Measurements from ENCODE around the gene SYS1.
A peak's percentile ranks its signal among the peaks of the same experiment; 100 is the strongest.

SYS1 gene

DNA sequence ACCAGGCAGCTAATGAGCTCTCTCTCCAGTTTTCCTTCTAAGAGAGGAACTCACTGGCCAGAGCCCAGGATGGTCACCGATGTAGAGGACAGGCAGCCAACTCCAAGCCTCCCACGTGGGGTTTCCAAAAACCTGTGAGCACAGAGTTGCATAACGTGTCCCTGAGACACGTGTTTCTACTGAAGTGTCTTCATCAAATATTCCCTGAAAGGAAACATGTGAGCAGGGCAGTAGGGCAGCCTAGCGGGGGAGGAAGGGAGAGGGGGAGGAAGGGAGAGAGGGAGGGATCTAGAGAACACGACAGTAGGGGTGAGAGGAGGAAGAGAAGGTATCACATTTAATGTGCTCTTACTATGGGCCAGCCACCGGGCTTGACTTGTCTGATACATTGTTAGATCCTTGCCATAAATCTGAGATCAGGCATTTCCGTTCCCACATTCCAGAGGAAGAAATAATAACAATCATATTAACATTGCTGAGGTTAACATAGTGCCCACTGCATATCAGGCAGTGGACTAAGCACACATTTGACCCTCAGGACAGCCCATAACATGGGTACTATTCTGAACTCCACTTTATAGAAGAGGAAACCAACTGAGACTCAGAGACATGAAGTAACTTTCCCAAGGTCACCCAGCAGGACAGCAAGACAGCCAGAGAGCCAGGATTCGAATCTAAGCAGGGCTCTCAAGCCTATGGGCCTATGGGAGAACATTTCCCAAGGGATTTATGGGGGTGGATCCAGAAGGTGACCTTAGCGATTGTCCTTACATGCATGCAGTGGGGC, 4.5 kb upstream of the SYS1 start:
- peak; percentile 76 for DNase-seq

DNA sequence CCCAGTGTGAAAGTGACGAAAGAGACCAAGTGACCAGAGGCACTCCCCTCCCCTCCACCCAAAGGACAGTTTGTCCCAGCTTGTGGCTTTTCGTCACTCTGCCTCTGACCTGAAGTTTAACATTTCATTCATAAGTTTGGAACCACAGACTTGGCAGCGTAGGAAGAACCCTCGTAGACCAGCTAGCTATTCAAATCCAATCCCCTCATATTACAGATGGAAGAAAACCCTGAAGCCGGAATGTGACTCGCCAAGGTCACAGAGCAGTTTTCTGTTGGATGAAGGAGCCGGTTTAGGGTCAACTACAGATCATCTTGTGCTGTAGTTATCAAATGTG, 3.9 kb upstream of the SYS1 start:
- peak; percentile 33 for DNase-seq

GRCh38 chr20:45359406-45360148, 3.4 kb upstream of the SYS1 start:
- peak; percentile 92 for DNase-seq

GRCh38 chr20:45361793-45362192, 1.2 kb upstream of the SYS1 start:
- DNase-seq: no peak

DNA sequence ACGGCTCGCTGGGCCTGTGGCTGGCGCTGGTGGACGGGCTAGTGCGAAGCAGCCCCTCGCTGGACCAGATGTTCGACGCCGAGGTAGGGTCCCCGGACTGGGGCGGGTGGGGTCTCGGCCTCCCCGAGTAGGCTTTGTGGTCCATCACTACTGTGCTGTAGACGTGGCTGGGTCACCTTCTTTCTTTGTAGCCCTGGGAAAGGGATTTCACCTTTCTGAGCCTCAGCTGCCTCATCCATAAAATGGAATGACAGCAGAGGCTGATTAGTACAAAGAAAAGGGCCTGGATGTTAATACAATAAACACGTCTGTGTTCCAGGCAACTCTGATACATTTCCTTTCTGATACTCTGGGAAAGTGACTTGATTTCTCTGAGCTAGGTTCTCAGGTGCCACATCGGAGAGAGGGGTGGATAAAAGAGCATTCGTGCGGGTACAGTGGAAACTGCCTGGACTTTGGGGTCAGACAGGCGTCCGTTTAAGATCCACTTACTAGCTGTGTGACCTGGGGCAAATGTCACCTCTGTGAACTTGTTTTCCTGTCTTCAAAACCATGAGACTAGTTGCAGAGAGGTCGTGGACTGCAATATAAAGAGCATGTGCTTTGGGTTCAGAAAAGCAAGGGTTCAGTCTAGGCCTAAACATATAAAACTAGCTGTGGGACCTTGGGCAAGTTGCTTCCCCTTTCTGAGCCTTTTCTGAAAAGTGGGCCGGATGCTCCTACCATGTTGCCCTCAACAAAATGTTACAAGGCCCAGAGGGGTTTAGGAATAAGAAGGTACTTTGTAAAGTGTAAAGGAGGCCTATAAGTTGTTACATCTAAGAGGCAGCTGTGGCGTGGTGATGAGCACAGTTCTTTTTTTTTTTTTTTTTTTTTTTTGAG, 896 bp downstream of the SYS1 start:
- DNase-seq: no peak

DNA sequence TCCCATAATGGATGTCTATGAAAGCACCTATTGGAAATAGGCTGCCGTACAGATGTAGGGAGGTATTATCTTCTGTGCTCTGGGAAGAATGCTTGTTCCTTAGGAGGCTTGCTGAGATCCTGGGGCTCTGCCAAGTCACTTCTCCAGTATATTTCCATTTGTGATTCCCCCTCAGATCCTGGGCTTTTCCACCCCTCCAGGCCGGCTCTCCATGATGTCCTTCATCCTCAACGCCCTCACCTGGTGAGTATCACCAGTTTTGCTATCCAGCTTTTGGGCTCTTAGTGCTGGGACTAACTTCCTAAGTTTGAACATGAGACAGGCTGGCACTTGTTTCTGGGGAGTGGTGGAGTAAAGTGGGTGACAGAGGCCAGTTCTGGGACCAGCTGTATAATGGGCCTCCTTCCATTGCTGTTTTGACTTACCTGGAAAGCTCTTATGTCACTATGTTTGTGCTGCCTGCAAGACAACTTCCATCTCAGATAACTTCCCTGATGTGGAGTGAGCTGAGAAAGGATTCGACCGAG, 2.6 kb downstream of the SYS1 start:
- DNase-seq: no peak

DNA sequence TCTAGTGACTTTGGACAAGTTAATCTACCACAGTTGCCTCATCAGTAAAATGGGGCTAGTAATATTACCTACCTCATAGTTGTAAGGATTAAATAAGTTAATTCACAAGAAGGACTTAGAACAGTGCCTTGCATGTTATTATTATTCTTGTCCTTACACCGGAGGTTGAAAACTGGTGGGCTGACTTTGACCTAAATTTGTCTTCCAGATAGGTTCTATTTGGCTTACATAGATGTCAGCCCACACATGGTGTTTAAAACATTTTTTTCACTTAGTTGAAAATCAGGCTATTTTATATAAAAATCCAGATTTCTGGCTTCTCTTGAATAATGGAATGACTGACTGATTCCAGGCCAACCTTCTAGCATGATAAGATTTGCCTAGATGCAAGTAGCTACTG, 3.2 kb downstream of the SYS1 start:
- DNase-seq: no peak

GRCh38 chr20:45366631-45367030, 3.7 kb downstream of the SYS1 start:
- DNase-seq: no peak

GRCh38 chr20:45367126-45367525, 4.2 kb downstream of the SYS1 start:
- DNase-seq: no peak

DNA sequence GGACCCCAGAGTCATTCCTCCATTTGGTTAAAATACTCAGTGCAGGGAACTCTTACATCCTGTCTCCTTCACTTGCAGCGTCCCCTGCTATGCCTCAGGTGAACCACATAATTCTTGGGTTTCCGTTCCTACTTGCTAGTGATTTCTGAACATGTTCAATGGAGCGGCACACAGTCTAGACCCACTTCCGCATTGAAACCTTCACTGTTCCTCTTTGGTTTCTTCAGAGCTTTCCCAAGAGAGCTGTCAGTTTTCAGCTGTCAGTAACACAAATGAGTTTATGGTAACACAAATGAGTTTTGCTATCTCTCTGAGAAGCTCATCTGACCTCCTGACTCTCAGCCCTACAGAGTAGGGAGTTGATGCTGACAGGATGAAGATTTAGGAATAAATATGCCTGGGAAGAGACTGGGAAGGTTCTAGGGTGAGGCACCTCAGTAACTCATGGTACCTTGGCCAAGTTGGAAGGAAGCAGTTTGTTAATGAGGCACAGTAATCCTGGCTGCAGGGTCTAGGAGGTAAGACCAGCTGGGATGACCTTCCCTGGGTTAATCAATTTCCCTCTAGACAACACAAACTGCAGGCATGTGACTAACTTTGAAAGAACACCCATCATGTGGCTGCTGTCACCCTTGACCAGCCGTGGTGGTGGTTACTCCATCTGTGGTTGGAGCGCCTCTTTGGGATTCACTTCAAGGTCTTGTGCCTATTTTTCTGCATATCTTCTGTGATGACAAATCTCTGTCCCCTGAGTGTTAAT, 5.4 kb downstream of the SYS1 start:
- DNase-seq: no peak

DNA sequence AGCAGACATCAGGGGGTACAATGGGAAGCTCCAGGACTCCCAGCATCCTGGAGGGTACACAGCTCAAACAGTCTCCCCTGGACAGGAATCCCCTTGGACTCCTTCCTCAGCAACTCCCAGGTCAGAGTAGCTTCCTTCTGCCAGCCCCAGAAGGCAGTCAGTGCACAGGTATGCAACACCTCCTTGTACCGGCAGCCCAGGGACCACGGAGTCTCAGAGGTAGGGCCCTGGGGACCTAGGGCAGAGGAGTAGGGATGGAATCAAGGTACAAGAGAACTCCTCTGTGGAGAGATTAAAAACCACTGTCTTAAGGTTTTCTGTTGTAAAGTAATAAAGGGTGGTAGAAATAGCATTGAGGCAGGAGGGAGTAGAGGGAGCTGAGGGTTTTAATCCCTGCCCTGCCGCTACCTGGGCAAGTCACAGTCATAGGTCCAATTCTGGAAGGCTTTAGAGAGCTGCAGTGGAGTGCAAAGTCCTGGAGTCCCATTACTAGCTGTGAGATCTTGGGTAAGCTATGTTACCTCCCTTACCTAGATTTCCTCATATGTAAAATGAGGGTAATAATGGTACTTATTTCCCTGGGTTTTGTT, 7.7 kb downstream of the SYS1 start:
- DNase-seq: no peak

DNA sequence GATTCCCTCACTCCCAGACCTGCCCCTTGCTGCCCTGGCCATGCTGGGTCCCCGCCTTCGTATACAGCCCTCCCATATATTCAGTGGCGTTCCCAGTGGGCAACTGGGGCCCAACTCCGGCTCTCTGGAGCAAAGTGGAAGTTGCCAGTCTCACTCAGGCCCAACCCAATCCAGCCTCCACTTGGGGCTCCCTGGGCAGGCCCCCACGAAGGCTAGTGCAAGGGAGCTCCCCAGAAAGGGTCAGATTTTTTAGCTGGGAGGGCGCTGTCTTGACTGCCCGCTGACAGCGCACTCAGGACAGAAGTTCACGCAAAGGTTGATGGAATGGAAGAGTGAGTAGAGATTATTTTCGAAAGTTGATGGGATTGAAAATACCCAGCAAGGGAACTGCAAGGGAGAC, 9.3 kb downstream of the SYS1 start:
- no peak for DNase-seq

DNA sequence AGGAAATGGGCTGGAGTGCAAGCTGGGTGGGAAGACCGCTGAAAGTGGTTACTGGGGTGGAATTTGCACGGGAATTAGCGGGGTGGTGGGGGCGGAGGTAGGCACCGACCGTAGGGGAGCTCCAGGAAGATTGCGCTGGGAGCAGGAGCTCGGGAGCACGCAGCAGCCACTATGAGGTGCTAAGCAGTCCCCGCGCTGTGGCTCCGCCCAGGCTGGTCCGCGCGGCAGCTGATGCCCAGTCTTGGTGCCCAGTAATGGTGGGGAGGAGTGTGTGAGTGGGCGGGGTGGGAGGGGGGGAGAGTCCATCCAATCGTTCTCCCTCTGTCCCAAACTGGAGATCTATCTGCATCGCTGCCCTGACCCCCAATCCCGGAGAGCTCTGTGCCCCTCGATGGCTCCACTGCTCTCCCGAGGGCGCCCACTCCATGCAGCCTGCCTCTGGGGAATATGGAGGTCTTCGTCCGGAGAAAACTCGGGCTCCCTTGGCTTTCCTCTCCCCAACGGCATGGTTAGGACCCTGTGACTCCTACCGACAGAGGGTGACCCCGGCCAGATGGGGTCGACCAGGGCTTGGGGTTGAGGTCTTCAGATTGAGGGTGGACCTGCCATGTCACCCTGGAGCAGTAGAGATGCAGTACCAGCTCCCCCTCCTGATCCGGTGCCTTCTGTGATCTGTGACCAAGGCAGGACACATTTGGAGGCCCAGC, 9.8 kb downstream of the SYS1 start:
- no peak for DNase-seq

DNA sequence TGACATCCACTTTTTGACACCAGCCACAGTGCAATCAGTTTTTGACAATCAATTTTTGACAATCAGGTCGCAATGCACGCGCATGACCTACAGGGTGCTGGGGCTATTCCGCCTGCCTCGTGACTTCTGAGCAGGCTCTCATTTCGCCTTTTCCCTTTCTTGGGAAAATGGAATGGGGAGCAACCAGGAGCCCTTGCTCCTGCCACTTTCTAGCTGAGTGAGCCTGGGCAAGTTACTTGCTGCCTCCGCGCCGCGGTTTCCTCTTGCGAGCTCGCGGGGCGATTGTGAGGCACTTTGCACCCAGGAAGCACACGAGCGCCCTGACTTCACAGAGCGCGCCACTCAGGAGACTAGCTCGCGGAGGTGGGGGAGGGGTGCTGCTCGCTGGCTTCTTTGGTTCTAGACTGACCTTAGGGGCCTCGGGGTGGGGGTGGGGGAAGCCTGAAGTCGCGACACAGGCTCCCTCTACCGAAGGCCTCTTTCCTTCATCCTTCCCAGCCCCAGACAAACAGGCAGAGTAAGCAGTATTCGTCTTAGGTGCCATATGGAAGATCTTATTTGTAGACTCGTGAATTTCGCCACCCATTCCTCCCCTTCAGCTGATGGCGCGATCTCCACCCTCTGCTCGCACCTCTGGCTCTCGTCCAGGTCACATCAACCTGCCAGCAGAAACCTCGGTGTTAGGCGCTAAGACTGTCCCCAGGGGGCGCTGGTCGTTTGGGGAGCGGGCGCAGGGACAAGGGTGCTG, 10.6 kb downstream of the SYS1 start:
- DNase-seq: peak; percentile 60

DNA sequence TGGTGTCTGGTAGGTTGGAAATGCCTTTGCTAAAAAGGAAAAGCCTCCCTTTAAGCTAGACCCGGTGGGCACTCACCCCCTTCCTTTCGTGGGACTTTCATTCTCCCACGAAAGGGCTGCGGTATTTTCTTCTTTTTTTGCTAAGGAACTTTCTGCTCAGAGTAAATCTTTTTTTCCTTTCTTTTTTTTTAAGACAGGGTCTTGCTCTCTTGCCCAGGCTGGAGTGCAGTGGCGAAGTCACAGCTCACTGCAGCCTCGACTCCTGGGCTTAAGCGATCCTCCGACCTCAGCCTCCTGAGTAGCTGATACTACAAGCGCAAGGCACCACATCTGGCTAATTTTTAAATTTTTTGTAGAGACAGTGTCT, 11.1 kb downstream of the SYS1 start:
- no peak for DNase-seq

DNA sequence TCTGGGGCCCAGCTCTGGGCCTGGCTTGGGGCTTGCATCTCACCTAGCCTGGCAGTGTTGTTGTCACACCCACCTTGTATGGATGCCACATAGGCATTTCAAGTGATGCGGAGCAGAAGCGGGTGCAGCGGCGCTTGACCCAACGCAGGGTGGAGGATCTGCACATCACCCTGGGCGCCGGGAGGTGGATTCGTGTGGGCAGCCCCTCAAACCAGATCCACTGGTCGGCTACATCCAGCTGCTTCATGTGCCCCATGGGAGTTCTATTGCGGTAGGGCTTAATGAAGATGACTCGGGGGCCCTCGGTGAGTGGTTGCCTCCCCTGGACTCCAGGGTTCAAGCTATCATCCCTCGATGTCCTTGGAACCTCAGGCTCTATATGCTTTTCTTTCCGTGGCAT, 12.0 kb downstream of the SYS1 start:
- no peak for DNase-seq

- DNase-seq: no peak
Measured at GRCh38 chr20:45377269-45377668, 14.3 kb downstream of the SYS1 start.

GRCh38 chr20:45378191-45378590, 15.2 kb downstream of the SYS1 start, which contains the start of gene TP53TG5:
Gene TP53TG5, minus strand, starts transcription at chr20:45378325. Its CDS starts 89 bp downstream, at chr20:45378236.
- DNase-seq: no peak

DNA sequence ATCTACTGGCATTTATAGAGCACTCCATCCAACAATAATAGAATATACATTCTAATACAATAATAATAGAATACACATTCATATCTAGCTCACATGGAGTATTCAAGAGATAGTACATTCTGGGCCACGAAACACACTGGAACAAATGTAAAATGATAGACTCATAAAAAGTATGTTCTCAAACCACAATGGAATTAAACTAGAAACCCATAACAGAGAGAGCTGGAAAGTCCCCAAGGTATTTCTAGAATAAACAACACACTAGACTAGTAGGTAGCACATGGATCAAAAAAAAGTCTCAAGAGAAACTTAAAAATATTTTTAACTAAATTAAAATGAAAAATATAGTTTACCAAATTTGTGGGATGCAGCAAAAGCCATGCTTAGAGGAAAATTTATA, 24.3 kb downstream of the SYS1 start:
- no peak for DNase-seq

DNA sequence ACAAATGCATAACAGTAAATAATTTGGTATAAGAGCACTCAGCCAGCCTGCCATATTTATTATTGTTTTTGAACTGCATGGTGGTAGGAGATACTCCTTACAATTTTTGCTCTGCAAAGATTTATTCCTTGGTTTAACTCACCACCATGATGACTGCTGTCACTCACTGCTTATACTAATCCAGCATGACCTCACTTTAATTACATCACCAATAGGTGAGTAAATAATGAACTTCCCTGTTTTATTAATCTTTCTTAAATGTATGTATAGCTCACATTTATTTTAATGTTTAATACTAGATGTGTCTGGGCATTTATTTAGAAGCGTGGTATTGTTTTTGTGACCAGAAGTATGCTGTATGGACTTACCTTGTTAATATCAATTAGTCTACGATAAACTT, 28.0 kb downstream of the SYS1 start:
- no peak for DNase-seq

DNA sequence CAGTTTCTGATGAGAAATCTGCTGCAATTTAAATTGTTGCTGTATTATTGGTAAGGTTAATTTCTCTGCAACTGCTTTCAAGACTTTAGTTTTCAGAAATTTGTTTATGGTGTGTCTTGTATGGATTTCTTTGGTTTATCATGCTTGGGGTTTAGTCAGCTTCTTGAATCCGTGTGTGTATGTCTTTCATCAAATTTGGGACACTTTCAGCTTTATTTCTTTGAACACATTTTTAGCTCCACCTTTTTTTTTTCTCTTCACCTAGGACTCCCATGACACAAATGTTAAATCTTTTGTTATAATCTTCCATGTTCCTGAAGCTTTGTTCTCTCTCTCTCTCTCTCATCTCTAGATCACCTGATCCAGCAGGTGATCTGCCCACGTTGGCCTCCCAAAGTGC, 28.6 kb downstream of the SYS1 start:
- no peak for DNase-seq

Measured in NCI-H226 (cell line).